HFF-Myc (cell line): ENCODE data around the gene TRIM27.
"Not testable (repeated sequence)": the region's sequence is repeated elsewhere in the genome, so short reads cannot be mapped to it uniquely, and the experiment has no call there.

Experiments used
- DNase-seq: peaks from one replicate; pipeline ENCODE4 v3.0.0-alpha.2; 2011; ENCODE audit warnings: low read depth; ENCODE audit errors: extremely low read depth
- H3K4me3 ChIP-seq: replicated peaks from 2 replicates; pipeline ENCODE4 v1.5.1; 2011; ENCODE audit warnings: low read depth, mild to moderate bottlenecking, control low read depth, low read length
- TF ChIP-seq, protein P1 (sequence below): IDR thresholded peaks from 2 replicates; pipeline ENCODE4 v1.5.1; 2012; ENCODE audit warnings: mild to moderate bottlenecking, low read depth, low read length, control low read depth; ENCODE audit errors: missing control alignments

TRIM27 gene

DNA sequence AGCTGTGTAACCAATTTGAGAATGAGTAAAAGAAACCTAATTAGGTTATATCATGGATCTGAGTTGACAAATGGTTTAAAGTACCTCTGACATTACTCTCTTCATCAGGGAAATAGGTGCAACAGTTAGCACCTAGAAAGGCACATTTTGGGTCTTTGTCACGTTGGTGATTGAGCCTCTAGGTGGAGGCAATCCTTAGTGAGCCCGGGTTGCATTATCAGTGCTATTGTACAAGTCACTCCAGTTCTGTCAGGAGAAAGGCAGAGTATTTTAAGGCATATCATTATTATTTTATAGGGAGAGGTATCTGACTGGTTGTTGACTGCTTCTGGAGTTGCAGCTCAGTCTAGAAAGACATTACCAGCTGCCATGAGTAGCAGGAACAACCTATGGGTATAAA is 54.9 kb downstream of the TRIM27 start:
- TF ChIP-seq, protein P1, sequence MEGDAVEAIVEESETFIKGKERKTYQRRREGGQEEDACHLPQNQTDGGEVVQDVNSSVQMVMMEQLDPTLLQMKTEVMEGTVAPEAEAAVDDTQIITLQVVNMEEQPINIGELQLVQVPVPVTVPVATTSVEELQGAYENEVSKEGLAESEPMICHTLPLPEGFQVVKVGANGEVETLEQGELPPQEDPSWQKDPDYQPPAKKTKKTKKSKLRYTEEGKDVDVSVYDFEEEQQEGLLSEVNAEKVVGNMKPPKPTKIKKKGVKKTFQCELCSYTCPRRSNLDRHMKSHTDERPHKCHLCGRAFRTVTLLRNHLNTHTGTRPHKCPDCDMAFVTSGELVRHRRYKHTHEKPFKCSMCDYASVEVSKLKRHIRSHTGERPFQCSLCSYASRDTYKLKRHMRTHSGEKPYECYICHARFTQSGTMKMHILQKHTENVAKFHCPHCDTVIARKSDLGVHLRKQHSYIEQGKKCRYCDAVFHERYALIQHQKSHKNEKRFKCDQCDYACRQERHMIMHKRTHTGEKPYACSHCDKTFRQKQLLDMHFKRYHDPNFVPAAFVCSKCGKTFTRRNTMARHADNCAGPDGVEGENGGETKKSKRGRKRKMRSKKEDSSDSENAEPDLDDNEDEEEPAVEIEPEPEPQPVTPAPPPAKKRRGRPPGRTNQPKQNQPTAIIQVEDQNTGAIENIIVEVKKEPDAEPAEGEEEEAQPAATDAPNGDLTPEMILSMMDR, result no peak

DNA sequence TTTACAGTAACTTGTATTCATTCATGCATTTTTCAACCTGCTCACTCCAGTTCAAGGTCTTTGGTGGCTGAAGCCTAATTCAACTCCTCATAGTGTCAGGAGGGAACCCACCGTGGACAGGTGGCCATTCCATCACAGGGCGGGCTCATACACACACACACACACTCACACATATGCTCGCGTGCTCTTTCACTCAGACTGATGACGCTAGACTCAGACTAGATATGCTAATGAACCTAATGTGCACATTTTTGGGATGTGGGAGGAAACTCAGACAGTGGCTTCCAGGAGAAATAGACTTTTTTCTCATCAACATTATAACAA is 56.7 kb downstream of the TRIM27 start:
- TF ChIP-seq, protein P1, result no peak
- no peak for DNase-seq
- H3K4me3 ChIP-seq, result peak overlapping the region; percentile 50

More for the DNA sequence above, 54.9 kb downstream of the TRIM27 start:
- no peak overlapping the region for H3K4me3 ChIP-seq
- no peak for DNase-seq

DNA sequence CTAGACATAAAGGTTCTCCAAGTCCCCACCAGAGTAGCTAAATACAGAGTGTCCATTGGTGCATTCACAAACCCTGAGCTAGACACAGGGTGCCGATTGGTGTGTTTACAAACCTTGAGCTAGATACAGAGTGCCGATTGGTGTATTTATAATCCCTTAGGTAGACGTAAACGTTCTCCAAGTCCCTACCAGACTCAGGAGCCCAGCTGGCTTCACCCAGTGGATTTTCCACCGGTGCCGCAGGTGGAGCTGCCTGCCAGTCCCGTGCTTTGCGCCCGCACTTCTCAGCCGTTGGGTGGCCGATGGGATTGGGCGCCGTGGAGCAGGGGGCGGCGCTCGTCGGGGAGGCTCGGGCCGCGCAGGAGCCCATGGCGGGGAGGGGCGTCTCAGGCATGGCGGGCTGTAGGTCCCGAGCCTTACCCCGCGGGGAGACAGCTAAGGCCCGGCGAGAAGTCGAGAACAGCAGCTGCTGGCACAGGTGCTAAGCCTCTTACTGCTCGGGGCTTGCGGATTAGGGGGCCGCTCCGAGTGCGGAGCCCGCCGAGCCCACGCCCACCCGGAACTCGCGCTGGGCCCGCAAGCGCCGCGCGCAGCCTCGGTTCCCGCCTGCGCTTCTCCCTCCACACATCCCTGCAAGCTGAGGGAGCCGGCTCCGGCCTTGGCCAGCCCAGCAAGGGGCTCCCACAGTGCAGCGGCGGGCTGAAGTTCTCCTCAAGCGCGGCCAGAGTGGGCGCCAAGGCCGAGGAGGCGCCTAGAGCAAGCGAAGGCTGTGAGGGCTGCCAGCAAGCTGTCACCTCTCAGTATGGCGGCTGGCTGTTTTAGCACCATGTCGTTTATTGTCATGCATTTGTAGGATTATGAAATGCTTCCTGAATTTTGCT is 57.3 kb downstream of the TRIM27 start:
- peak overlapping the region; percentile 50 for H3K4me3 ChIP-seq
- not testable (repeated sequence) for DNase-seq

DNA sequence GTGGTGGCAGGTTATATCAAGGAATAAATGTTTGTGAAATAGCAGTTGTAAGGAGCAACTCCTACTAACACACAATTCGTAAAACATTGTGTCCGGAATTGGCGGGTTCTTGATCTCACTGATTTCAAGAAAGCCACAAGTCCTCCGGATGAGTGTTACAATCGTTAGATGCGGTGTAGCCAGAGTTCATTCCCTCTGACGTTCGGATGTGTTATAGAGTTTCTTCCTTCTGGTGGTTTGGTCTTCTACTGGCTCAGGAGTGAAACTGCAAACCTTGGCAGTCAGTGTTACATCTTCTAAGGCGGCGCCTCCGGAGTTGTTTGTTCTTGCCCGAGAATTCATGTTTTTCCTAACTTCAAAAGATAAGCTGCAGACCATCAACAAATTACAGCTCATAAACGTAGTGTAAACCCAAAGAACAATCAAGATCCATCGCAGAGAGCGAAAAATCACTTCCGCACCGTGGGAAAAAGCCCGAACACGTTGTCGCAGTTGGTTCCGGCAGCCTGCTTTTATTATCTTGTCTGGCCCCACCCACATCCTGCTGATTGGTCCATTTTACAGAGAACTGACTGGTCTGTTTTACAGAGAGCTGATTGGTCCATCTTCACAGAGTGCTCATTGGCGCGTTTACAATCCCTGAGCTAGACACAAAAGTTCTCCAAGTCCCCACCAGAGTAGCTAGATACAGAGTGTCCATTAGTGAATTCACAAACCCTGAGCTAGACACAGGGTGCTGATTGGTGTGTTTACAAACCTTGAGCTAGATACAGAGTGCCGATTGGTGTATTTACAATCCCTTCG is 58.2 kb downstream of the TRIM27 start:
- TF ChIP-seq, protein P1, result no peak
- no peak for DNase-seq
- H3K4me3 ChIP-seq, result no peak overlapping the region

DNA sequence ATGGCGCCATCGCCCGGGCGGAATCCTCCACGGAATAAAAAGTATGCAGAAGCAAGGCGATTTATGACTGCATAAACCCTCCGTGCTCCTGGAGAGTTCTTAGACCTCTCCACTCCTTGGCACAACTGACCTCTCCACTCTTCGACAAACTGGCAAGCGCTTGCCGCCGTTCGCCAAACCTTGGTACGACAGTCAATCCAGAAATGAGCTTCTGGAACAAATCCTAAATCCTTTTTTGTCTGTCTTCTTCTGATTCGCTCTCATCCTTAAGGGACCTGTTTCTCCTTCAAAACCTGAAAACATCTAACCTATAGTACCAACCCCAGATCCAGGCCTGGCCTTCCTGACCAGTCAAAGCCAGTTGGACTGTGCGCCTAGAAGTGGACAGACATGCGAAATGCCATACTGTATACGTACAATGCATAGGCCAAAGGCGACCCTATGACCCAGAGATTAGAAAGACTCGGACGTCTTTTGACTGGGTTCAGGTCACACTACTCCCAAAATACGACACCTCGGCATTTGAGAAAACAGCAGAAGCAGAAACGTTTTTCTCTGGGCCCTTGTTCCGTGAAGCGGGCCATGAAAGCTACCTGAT is 59.4 kb downstream of the TRIM27 start:
- DNase-seq, result no peak
- TF ChIP-seq, protein P1, result no peak
- peak overlapping the region; percentile 63 for H3K4me3 ChIP-seq

DNA sequence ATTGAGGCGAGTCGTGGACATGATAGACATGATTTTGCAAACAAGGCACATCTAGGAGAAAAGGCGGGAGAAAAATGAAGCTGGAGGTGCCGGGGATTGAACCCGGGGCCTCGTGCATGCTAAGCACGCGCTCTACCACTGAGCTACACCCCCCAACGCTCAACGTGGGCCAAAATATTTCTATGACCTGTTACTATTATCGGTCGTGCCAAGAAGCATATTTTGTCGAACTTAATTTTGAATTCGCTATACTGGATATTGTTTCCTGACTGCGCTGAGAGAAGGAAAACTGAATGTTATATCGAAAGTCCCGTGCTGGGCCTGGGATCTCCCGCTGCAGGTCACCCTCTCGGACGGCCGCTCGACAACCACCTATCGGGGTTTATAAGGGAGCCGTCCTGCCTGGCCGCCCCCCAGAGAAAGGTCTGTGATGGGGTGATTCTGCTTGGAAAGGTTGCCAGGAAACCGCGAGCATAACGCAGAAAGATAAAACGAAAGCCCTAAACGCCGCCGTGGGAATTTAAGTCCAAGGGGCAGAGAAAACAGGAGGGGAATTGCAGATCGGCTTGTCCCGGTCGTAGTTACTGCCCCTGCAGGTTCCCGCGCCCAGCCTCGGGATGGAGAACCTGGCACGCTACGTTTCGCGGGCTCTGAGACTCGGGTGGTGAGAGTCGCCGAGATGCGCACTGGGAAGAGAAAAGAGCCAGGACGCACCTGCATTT is 60.0 kb downstream of the TRIM27 start:
- TF ChIP-seq, protein P1, result no peak
- peak; percentile 65 for DNase-seq
- peak overlapping the region; percentile 63 for H3K4me3 ChIP-seq
